DND-41 (cell line): ENCODE data around the gene DNAH3.

ENCODE experiments used
- ATAC-seq: fragments of 200-7000 bp; cut with Tn5 transposase; 3 replicates; pipeline ENCODE4 v1.9.1; 2021; ENCODE audit warnings: low read depth; ENCODE audit not compliant: insufficient read depth
- DNase-seq: peaks from one replicate; pipeline ENCODE4 v3.0.0-alpha.2; 2020
- H2AFZ ChIP-seq: 2 replicates; pipeline ENCODE4 v1.6.0; 2012; ENCODE audit warnings: low read depth, low read length
- H3K27ac ChIP-seq: 2 replicates; pipeline ENCODE4 v1.5.1; 2012; ENCODE audit warnings: low read length, inconsistent platforms
- H3K27me3 ChIP-seq: fragments of 200-600 bp; sonication (generic); 2 replicates; pipeline ENCODE4 v1.6.0; 2012; ENCODE audit warnings: low read length, mild to moderate bottlenecking, inconsistent platforms; ENCODE audit not compliant: insufficient read depth, poor library complexity
- H3K36me3 ChIP-seq: 2 replicates; pipeline ENCODE4 v1.5.1; 2012; ENCODE audit warnings: low read length, inconsistent platforms; ENCODE audit not compliant: insufficient read depth
- H3K4me1 ChIP-seq: 2 replicates; pipeline ENCODE4 v1.5.1; 2012; ENCODE audit warnings: mild to moderate bottlenecking, low read length; ENCODE audit not compliant: insufficient read depth
- H3K4me2 ChIP-seq: 2 replicates; pipeline ENCODE4 v1.6.0; 2012; ENCODE audit warnings: mild to moderate bottlenecking, moderate library complexity, low read length, inconsistent platforms; ENCODE audit not compliant: insufficient read depth
- H3K4me3 ChIP-seq, 2 experiments: fragments of 200-600 bp in 1 of 2; shearing (Covaris generic) in 1 of 2; 2 replicates each; pipeline ENCODE4 v1.5.1; 2012 to 2016; ENCODE audit warnings: inconsistent platforms in 2 of 2, low read length in 2 of 2, mild to moderate bottlenecking in 2 of 2, low read depth in 1 of 2, moderate library complexity in 1 of 2
- H3K79me2 ChIP-seq: 2 replicates; pipeline ENCODE4 v1.6.0; 2012; ENCODE audit warnings: low read length, inconsistent platforms; ENCODE audit not compliant: insufficient read depth
- H3K9ac ChIP-seq: 2 replicates; pipeline ENCODE4 v1.6.0; 2012; ENCODE audit warnings: low read depth, mild to moderate bottlenecking, inconsistent platforms, low read length, moderate library complexity
- H3K9me3 ChIP-seq: 2 replicates; pipeline ENCODE4 v1.5.1; 2012; ENCODE audit warnings: low read length, moderate library complexity, mild to moderate bottlenecking, inconsistent platforms; ENCODE audit not compliant: insufficient read depth, severe bottlenecking
- H4K20me1 ChIP-seq: 2 replicates; pipeline ENCODE4 v1.6.0; 2012; ENCODE audit warnings: low read length; ENCODE audit not compliant: insufficient read depth
- CTCF ChIP-seq: IDR thresholded peaks from 2 replicates; pipeline ENCODE4 v1.5.1; 2012; ENCODE audit warnings: borderline replicate concordance, low read length, moderate library complexity, mild to moderate bottlenecking; ENCODE audit not compliant: poor library complexity, severe bottlenecking; ENCODE audit errors: extremely low read depth
- EZH2 ChIP-seq: IDR thresholded peaks from 3 replicates; pipeline ENCODE4 v1.6.1; 2012; ENCODE audit warnings: borderline replicate concordance, low read depth, mild to moderate bottlenecking, moderate library complexity, low read length, inconsistent platforms; ENCODE audit not compliant: severe bottlenecking

The DNAH3 gene

DNA sequence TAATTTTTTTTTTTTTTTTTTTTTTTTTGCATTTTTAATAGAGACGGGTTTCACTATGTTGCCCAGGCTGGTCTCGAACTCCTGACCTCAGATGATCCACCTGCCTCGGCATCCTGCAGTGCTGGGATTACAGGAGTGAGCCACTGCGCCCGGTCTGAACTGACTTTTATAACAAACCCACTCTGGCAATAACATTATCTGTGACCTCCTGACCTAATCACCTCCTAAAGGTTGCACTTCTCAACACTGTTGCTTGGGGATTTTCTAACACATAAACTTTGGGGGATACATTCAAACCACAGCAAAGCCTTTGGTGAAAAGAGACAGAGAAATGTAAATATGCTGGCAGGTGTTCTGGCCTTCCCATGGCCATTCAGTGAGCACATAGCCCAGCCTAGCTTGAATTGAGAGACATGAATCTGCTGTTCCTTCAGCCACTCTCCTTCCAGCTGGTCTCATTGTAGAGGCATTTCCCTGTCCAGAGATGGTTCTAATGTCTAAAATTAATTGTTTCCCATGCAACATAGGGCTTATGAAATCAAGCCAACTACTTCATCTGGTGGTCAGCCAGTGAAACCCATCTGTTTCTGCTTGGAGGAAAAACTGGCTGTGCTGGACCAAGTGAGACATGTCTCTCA lies 221.8 kb downstream of the DNAH3 start:
- Histone ChIP-seq H3K36me3 (no peaks in the 10 kb centered on the region), H3K4me1 (no peaks in the 10 kb centered on the region), H3K79me2 (no peaks in the 10 kb centered on the region), H3K4me2 (no peak overlapping the region), H2AFZ (no peak overlapping the region), H3K9me3 (no peaks in the 10 kb centered on the region), H3K4me3 (no peak overlapping the region), H3K27me3 (no peaks in the 10 kb centered on the region), H4K20me1 (no peaks in the 10 kb centered on the region), H3K9ac (no peak overlapping the region), H3K27ac (no peak overlapping the region)
- TF ChIP-seq EZH2 (no peak), CTCF (no peak)
- no peak for ATAC-seq
- DNase-seq, result no peak

DNA sequence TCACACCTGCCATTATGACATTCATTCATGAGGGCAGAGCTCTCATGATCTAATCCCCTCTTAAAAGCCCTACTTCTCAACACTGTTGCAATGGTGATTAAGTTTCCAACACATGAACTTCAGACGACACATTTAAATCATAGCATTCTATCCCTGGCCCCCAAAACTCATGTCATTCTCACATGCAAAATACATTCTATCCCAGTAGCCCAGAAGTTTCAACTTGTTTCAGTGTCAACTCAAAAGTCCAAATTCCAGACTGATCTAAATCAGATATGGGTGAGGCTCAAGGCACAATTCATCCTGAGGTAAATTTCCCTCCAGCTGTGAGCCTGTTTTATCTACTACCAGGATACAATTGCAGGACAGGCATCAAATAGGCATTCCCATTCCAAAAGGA lies 224.9 kb downstream of the DNAH3 start:
- no peak overlapping the region for H2AFZ ChIP-seq
- no peaks in the 10 kb centered on the region for H3K9me3 ChIP-seq
- H3K27me3 ChIP-seq, result no peaks in the 10 kb centered on the region
- DNase-seq, result no peak
- no peak overlapping the region for H3K9ac ChIP-seq
- no peaks in the 10 kb centered on the region for H4K20me1 ChIP-seq
- no peak for ATAC-seq
- H3K27ac ChIP-seq, result no peak overlapping the region
- no peaks in the 10 kb centered on the region; the same call in 1 of the 2 replicates for H3K36me3 ChIP-seq
- no peak overlapping the region for H3K4me2 ChIP-seq
- no peaks in the 10 kb centered on the region for H3K79me2 ChIP-seq
- H3K4me3 ChIP-seq, result no peak overlapping the region
- TF ChIP-seq CTCF, result no peak
- TF ChIP-seq EZH2, result no peak
- no peaks in the 10 kb centered on the region for H3K4me1 ChIP-seq

- H4K20me1 ChIP-seq, result no peaks in the 10 kb centered on the region
- no peaks in the 10 kb centered on the region for H3K79me2 ChIP-seq
- no peak for DNase-seq
- no peak overlapping the region for H3K4me2 ChIP-seq
- no peaks in the 10 kb centered on the region for H3K4me1 ChIP-seq
- H3K36me3 ChIP-seq, result no peaks in the 10 kb centered on the region; the same call in 1 of the 2 replicates
- no peaks in the 10 kb centered on the region for H3K27me3 ChIP-seq
- no peak for ATAC-seq
- no peak overlapping the region for H3K9ac ChIP-seq
- H3K27ac ChIP-seq, result no peak overlapping the region
- TF ChIP-seq EZH2 (no peak), CTCF (no peak)
- no peak overlapping the region for H2AFZ ChIP-seq
- H3K9me3 ChIP-seq, result no peaks in the 10 kb centered on the region
- H3K4me3 ChIP-seq, result no peak overlapping the region
These were observed 226.8 kb downstream of the DNAH3 start for GRCh38 chr16:20923876-20924275.

DNA sequence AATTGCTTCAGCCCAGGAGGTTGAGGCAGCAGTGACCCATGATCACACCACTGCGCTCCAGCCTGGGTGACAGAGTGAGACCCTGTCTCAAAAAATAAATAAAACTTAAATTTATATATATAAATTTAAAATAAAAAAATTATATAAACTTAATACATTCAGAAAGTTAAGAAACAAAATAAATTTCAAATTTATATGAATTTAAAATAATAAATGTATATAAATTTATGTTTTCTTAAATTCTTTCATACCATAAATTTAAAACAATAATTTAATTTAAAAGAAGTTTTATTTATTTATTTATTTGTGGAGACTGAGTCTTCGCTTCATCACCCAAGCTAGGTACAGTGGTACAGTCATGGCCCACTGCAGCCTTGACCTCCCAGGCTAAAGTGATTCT lies 229.8 kb downstream of the DNAH3 start:
- Histone ChIP-seq H3K36me3 (peaks cover under 1% of the 10 kb centered on the region; the same call in 1 of the 2 replicates), H3K27me3 (no peaks in the 10 kb centered on the region), H3K9me3 (no peaks in the 10 kb centered on the region), H3K9ac (no peak overlapping the region), H3K79me2 (no peaks in the 10 kb centered on the region), H2AFZ (no peak overlapping the region), H3K4me3 (no peak overlapping the region), H4K20me1 (no peaks in the 10 kb centered on the region), H3K4me1 (no peaks in the 10 kb centered on the region), H3K4me2 (no peak overlapping the region), H3K27ac (no peak overlapping the region)
- no peak for ATAC-seq
- DNase-seq, result no peak
- TF ChIP-seq CTCF, result no peak
- no peak for TF ChIP-seq EZH2
